Upper lobe of left lung (tissue), 4 donors: ENCODE data around the gene ZNF74.
"Not testable (repeated sequence)": the region's sequence is repeated elsewhere in the genome, so short reads cannot be mapped to it uniquely, and the experiment has no call there.

ENCODE experiments used
- CTCF ChIP-seq, 6 experiments: fragments of 450-650 bp in 4 of 6; fragments of 200-600 bp in 2 of 6; sonication (generic) in 2 of 6; IDR thresholded peaks; one replicate each; pipeline ENCODE4 v1.5.1; 2016 to 2019; ENCODE audit warnings: antibody characterized with exemption in 6 of 6
- EP300 ChIP-seq, 4 donors: sonication (generic); formaldehyde crosslinking; IDR thresholded peaks; one replicate each; pipeline ENCODE4 v1.5.1; 2017; ENCODE audit warnings: antibody characterized with exemption in 4 of 4, control low read depth in 2 of 4
- POLR2A ChIP-seq, 4 donors: fragments of 450-650 bp; IDR thresholded peaks; one replicate each; pipeline ENCODE4 v1.5.1; 2016 to 2017; ENCODE audit warnings: antibody characterized with exemption in 4 of 4, mild to moderate bottlenecking in 2 of 4

GRCh38 chr22:20368875-20369274, 25.1 kb upstream of the ZNF74 start:
- not testable (repeated sequence) for TF ChIP-seq CTCF, POLR2A, EP300 (IDR thresholded peaks at IDR 0.05)
